GM06990 (cell line): ENCODE results near the gene JMY.

Experiments used
- DNase-seq: peaks from one replicate; pipeline ENCODE4 v3.0.0-alpha.2; 2011; ENCODE audit not compliant: insufficient read length; ENCODE audit errors: extremely low read depth
- H3K27me3 ChIP-seq: replicated peaks from 2 replicates; pipeline ENCODE4 v1.6.0; 2011; ENCODE audit warnings: low read length; ENCODE audit not compliant: control insufficient read depth, insufficient read depth
- H3K36me3 ChIP-seq: 2 replicates; pipeline ENCODE4 v1.5.1; 2011; ENCODE audit warnings: low read length; ENCODE audit not compliant: control insufficient read depth, insufficient read depth
- H3K4me3 ChIP-seq: replicated peaks from 2 replicates; pipeline ENCODE4 v1.5.1; 2011; ENCODE audit warnings: low read depth, mild to moderate bottlenecking, control low read depth, low read length
- TF ChIP-seq, protein P1 (sequence below): IDR thresholded peaks from 2 replicates; pipeline ENCODE4 v1.5.1; 2011; ENCODE audit warnings: low read length, control low read depth, mild to moderate bottlenecking, inconsistent platforms; ENCODE audit not compliant: insufficient read depth, poor library complexity, severe bottlenecking

JMY gene

DNA sequence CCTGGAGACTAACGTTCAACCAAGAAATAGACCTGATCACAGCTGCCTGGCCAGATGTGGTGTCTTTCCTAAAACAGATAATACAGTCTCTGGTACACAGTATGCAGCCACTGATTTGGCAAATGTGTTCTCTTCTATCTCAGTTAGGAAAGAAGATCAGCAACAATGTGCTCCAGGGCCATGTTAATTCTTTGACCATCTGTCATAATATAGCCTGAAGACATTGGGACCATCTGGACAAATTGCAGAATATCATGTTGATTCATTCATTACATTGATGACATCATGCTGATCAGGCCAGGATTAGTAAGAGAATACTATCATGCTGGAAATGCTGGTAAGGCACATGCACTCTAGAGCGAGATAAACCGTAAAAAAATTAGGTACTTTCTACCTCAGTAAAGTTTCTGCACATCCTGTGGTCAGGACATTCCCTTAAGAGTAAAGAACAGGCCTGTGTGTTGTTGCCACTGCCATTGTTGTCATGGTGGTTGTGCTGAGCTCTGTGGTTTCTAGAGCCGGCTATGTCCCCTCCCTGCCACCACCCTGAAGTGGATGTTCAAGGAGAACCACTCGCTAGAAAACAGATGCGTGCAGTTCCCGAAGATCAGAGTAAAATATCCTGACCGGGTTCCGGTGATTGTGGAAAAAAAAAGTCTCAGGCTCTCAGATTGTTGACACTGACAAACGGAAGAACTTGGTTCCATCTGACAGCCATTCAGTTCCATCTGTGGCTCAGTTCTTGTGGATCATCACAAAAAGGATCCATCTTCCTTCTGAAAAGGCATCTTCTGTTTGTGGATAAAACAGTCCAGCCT, 6.4 kb upstream of the JMY start:
- H3K36me3 ChIP-seq: no peaks in the 10 kb centered on the region; the same call in 1 of the 2 replicates
- H3K4me3 ChIP-seq: no peak overlapping the region
- TF ChIP-seq, protein P1, sequence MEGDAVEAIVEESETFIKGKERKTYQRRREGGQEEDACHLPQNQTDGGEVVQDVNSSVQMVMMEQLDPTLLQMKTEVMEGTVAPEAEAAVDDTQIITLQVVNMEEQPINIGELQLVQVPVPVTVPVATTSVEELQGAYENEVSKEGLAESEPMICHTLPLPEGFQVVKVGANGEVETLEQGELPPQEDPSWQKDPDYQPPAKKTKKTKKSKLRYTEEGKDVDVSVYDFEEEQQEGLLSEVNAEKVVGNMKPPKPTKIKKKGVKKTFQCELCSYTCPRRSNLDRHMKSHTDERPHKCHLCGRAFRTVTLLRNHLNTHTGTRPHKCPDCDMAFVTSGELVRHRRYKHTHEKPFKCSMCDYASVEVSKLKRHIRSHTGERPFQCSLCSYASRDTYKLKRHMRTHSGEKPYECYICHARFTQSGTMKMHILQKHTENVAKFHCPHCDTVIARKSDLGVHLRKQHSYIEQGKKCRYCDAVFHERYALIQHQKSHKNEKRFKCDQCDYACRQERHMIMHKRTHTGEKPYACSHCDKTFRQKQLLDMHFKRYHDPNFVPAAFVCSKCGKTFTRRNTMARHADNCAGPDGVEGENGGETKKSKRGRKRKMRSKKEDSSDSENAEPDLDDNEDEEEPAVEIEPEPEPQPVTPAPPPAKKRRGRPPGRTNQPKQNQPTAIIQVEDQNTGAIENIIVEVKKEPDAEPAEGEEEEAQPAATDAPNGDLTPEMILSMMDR: no peak
- peak; percentile 66 for DNase-seq
- H3K27me3 ChIP-seq: no peaks in the 10 kb centered on the region

DNA sequence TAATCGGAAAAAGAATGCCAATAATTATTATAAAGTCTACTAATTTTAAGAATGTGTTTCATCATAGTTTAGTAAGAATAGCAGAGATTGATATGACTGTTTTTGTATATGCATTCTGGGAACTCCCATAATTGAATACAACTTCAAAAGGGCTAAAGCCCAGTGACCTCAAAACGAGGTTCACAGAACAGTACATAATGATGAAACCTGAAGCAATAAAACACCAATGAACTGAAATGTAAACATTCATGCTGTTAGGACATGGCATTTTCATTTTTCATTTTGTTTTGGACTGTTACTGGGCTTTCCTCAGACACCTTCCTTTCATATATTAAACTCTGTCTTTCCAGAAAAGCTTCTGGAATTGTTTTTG, 684 bp upstream of the JMY start:
- Histone ChIP-seq H3K36me3 (no peaks in the 10 kb centered on the region), H3K4me3 (peak overlapping the region; percentile 91), H3K27me3 (no peaks in the 10 kb centered on the region)
- peak; percentile 48 for DNase-seq
- TF ChIP-seq, protein P1: no peak

DNA sequence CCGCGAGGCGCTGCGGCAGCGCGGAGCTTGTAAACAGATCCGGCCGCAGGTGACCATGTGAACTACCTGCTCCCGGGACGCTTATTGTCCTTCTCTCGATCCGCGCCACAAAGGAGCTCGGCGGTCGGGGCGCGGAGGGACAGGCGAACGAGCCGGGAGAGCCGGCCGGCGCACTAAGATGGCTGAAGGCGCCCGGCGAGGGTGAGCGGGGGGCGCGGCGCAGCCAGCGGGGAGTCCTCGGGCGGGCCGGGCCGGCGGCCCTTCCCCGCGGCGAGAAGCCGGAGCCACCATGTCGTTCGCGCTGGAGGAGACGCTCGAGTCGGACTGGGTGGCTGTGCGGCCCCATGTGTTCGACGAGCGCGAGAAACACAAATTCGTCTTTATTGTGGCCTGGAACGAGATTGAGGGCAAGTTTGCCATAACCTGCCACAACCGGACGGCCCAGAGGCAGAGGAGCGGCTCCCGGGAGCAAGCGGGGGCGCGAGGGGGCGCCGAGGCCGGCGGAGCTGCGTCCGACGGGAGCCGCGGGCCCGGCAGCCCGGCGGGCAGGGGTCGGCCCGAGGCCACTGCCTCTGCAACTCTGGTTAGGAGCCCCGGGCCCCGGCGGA, 535 bp downstream of the JMY start:
- Histone ChIP-seq H3K27me3 (no peaks in the 10 kb centered on the region), H3K36me3 (no peaks in the 10 kb centered on the region), H3K4me3 (peak overlapping the region; percentile 91)
- TF ChIP-seq, protein P1: no peak
- DNase-seq: peak; percentile 51

DNA sequence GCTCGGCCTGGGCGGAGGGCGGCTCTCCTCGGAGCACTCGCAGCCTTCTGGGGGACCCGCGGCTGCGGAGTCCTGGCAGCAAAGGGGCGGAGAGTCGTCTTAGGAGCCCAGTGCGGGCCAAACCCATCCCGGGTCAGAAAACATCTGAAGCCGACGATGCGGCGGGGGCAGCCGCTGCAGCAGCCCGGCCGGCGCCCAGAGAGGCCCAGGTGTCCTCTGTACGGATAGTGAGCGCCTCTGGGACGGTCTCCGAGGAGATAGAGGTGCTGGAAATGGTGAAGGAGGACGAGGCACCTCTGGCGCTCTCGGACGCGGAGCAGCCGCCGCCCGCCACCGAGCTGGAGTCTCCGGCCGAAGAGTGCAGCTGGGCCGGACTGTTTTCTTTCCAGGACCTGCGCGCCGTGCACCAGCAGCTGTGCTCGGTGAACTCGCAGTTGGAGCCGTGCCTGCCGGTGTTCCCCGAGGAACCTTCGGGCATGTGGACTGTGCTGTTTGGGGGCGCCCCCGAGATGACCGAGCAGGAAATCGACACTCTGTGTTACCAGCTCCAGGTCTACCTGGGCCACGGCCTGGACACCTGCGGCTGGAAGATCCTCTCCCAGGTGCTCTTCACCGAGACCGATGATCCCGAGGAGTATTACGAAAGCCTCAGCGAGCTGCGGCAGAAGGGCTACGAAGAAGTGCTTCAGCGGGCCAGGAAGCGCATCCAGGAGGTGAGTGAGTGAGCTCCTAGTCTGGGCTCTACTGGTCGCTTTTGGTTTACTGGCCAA, 1.2 kb downstream of the JMY start:
- no peaks in the 10 kb centered on the region for H3K36me3 ChIP-seq
- H3K4me3 ChIP-seq: peak overlapping the region; percentile 91
- TF ChIP-seq, protein P1: no peak

DNA sequence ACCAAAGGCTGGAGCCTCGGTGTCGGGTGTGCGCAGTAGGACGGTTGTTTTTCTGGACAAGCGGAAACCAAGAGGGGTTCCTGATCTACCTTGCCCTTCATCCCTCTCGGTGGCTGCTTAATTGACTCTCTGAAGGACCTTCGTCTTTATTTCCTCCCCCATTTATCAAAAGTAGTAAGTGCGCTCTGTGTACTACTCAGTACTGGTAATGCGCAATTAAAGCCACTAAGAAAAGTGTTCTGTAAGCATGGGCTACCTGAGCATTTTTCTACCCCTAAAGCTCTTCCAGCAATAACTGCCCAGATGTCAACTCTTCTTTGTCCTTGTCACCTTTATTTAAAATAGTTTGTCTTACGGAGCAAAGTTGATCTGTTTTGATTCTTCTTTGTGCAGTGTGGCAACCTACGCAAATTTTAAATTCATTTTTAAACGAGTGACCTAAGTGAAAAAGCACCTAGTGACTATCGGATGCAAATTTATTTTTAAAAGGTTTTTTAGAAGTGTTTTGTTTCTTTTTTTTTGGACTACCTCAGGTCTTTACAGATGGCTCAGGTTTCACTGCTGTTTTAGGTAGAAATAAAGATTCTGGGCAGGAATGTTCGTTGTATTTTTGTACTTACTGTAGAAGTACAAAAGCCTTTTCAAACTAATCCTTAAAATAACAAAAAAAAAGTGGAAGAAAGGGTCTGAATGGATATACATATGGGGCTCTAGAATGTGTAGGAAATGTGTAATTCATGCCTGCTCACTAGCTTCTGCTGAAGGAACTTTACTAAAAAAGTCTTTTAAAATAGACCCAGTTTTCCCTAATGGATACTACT, 2.0 kb downstream of the JMY start:
- no peaks in the 10 kb centered on the region for H3K36me3 ChIP-seq
- TF ChIP-seq, protein P1: no peak
- H3K4me3 ChIP-seq: peak overlapping the region; percentile 91
- H3K27me3 ChIP-seq: no peaks in the 10 kb centered on the region
- DNase-seq: no peak

More for the DNA sequence above, 1.2 kb downstream of the JMY start:
- peak; percentile 65 for DNase-seq
- H3K27me3 ChIP-seq: no peaks in the 10 kb centered on the region
